B cell (primary cell): ENCODE measurements around the gene TPCN2. TPM values are rescaled to one million over a fixed set of nuclear protein-coding genes. Genes with fewer than 3 reads are reported as not detected.

Experiments used
- ATAC-seq: fragments of 200-7000 bp; cut with Tn5 transposase; one replicate; pipeline ENCODE4 v1.10.0; 2021; ENCODE audit warnings: low read depth, mild to moderate bottlenecking, moderate number of reproducible peaks, moderate library complexity
- CTCF ChIA-PET: fragments of 350-600 bp; sonication (Branson Sonifier 250); formaldehyde crosslinking; loops from one replicate; lab custom pipeline; 2021; ENCODE audit warnings: antibody characterized with exemption, inconsistent platforms; lab: Charles Lee
- POLR2A ChIA-PET: fragments of 350-600 bp; sonication (Branson Sonifier 250); formaldehyde crosslinking; loops from one replicate; lab custom pipeline; 2021; ENCODE audit warnings: antibody characterized with exemption; lab: Charles Lee
- DNase-seq: peaks from one replicate; pipeline ENCODE4 v3.0.0; 2013
- H2AFZ ChIP-seq: 2 replicates; pipeline ENCODE4 v1.6.1; 2012; ENCODE audit warnings: mild to moderate bottlenecking, low read depth, low read length; ENCODE audit not compliant: insufficient read depth, poor library complexity, severe bottlenecking
- H3K27ac ChIP-seq, 2 donors: 1 replicate in 1 of 2; 2 replicates in 1 of 2; pipeline ENCODE4 v1.5.1; 2012 to 2013; ENCODE audit warnings: low read length in 2 of 2, mild to moderate bottlenecking in 2 of 2, moderate library complexity in 1 of 2
- H3K27me3 ChIP-seq, 4 experiments: fragments of 200-600 bp in 1 of 4; sonication (generic) in 1 of 4; replicated peaks in 1 of 4; 1 replicate in 2 of 4; 2 replicates in 2 of 4; pipeline versions ENCODE4 v1.6.1 to v1.7.0; 2013 to 2016; ENCODE audit warnings: low read length in 3 of 4, mild to moderate bottlenecking in 2 of 4, mixed read lengths in 1 of 4, moderate library complexity in 1 of 4; ENCODE audit not compliant: insufficient read depth in 4 of 4, control insufficient read depth in 3 of 4; ENCODE audit errors: control extremely low read depth in 1 of 4
- H3K36me3 ChIP-seq, 2 experiments: replicated peaks in 1 of 2; 1 replicate in 1 of 2; 2 replicates in 1 of 2; pipeline versions ENCODE4 v1.6.1 to v1.7.1; 2013; ENCODE audit warnings: low read length in 1 of 2; ENCODE audit not compliant: insufficient read depth in 2 of 2, control insufficient read depth in 1 of 2; ENCODE audit errors: control extremely low read depth in 1 of 2, extremely low read depth in 1 of 2
- H3K4me1 ChIP-seq, 2 donors: fragments of 200-600 bp in 1 of 2; sonication (generic) in 1 of 2; 1 replicate in 1 of 2; 2 replicates in 1 of 2; pipeline versions ENCODE4 v1.5.1 to v1.6.1; 2013 to 2017; ENCODE audit warnings: low read length in 2 of 2; ENCODE audit not compliant: control insufficient read depth in 2 of 2, insufficient read depth in 2 of 2
- H3K4me2 ChIP-seq: replicated peaks from 2 replicates; pipeline ENCODE3; 2012; ENCODE audit warnings: mild to moderate bottlenecking, low read depth, low read length; ENCODE audit not compliant: poor library complexity, severe bottlenecking
- H3K4me3 ChIP-seq, 5 experiments: fragments of 200-600 bp in 1 of 5; sonication (generic) in 1 of 5; 1 replicate in 3 of 5; 2 replicates in 2 of 5; pipeline versions ENCODE4 v1.5.1 to v1.7.0; 2011 to 2016; ENCODE audit warnings: low read length in 4 of 5, mild to moderate bottlenecking in 4 of 5, low read depth in 2 of 5, control low read depth in 1 of 5, moderate library complexity in 1 of 5; ENCODE audit not compliant: insufficient read depth in 1 of 5; ENCODE audit errors: control extremely low read depth in 1 of 5, extremely low read depth in 1 of 5
- H3K79me2 ChIP-seq: fragments of 200-600 bp; sonication (generic); one replicate; pipeline ENCODE4 v1.6.0; 2016; ENCODE audit warnings: low read length; ENCODE audit not compliant: control insufficient read depth, insufficient read depth
- H3K9ac ChIP-seq: fragments of 200-600 bp; sonication (generic); 2 replicates; pipeline ENCODE4 v1.6.1; 2017; ENCODE audit warnings: mild to moderate bottlenecking, low read length, moderate library complexity
- H3K9me3 ChIP-seq, 3 donors: one replicate each; pipeline versions ENCODE4 v1.6.1 to v1.7.1; 2013; ENCODE audit warnings: low read length in 2 of 3; ENCODE audit not compliant: control insufficient read depth in 2 of 3, insufficient read depth in 1 of 3; ENCODE audit errors: control extremely low read depth in 1 of 3
- H4K20me1 ChIP-seq: 2 replicates; pipeline ENCODE4 v1.6.0; 2012; ENCODE audit warnings: mild to moderate bottlenecking, low read length; ENCODE audit not compliant: insufficient read depth, control insufficient read depth, poor library complexity, severe bottlenecking
- H3K27ac Mint-ChIP-seq: one replicate; pipeline ENCODE4 v1.8.0; 2021; ENCODE audit warnings: mixed read lengths
- H3K27me3 Mint-ChIP-seq: one replicate; pipeline ENCODE4 v1.8.0; 2021; ENCODE audit warnings: mixed read lengths
- H3K4me1 Mint-ChIP-seq: one replicate; pipeline ENCODE4 v1.8.0; 2021; ENCODE audit warnings: mixed read lengths
- H3K4me3 Mint-ChIP-seq: one replicate; pipeline ENCODE4 v1.8.0; 2021; ENCODE audit warnings: mixed read lengths
- H3K9me3 Mint-ChIP-seq: one replicate; pipeline ENCODE4 v1.8.0; 2022; ENCODE audit warnings: mixed read lengths; ENCODE audit not compliant: insufficient read depth
- EZH2 ChIP-seq: IDR thresholded peaks from 2 replicates; pipeline ENCODE4 v1.6.1; 2012; ENCODE audit warnings: borderline replicate concordance, low read depth, mild to moderate bottlenecking, moderate library complexity, low read length; ENCODE audit not compliant: insufficient read depth, poor library complexity, severe bottlenecking
- WGBS: methylation state at CpG from one replicate; pipeline ENCODE4 v1.1.5; 2013; ENCODE audit warnings: missing lambda C conversion rate; ENCODE audit not compliant: insufficient coverage; 5-methylcytosine and 5-hydroxymethylcytosine counted together
- intact Hi-C: fragments of 100-400 bp; cut with micrococcal nuclease; formaldehyde crosslinking; loops from one replicate; pipeline ENCODE4 v1.10.0; 2022
- polyA plus RNA-seq: library from polyadenylated mRNA; depleted of rRNA; stranded (reverse); fragments of >200 nt; gene quantifications from 2 replicates; pipeline ENCODE4 v1.2.3, GENCODE V29; 2012
- total RNA-seq, 2 donors: library from RNA; stranded (reverse); fragments of 120-200 nt in 1 of 2; gene quantifications; 1 replicate in 1 of 2; 2 replicates in 1 of 2; pipeline versions ENCODE4 v1.2.3 to v1.2.4, GENCODE V29; 2013 to 2022
- TF ChIP-seq, protein P1 (sequence below): fragments of 200-600 bp; IDR thresholded peaks from one replicate; pipeline ENCODE4 v1.8.0; 2022; ENCODE audit warnings: antibody characterized with exemption, mild to moderate bottlenecking

TPCN2 gene
- total and polyA plus RNA-seq, 2 donors (not counting 1 experiment from before 2014, with no cell fraction given), result 16.8 to 71.4 TPM

DNA sequence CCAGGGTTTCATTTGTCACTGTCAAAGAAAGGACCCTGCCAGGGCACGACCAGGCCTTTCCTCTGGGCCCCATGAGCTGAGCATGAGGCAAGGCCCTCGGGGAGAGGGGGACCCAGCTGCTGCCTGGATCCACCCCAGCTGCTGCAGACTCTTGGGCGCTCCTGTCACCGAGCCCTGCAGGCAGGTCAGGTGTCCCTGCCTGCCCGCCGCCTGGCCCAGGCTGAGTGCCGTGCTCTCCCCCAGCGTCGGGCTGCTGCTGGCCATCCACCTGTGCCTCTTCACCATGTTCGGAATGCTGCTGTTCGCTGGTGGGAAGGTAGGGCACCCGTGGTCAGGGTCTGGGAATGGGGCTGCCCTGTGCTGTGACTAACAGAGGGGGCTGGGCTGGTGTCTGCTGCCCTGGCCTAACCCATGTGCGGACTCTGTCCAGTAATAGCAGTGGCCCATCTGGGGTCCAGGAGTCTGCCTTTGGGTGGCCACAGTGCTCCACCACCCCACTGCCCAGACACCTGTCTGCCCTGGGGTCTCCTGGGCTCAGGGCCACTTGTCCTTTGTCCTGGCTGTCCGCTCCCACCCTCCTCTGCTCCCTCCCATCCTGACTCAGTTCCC is 15.0 kb downstream of the TPCN2 start:
- H3K27me3 ChIP-seq, result no peaks in the 10 kb centered on the region
- ATAC-seq (no peak), DNase-seq (no peak)
- H3K4me3 Mint-ChIP-seq, result no peak overlapping the region
- POLR2A ChIA-PET, result no interaction called here
- H2AFZ ChIP-seq, result no peak overlapping the region
- H3K27ac Mint-ChIP-seq, result no peak overlapping the region
- no peak overlapping the region for H3K4me3 ChIP-seq
- H3K9me3 Mint-ChIP-seq, result no peaks in the 10 kb centered on the region
- no peak overlapping the region for H3K4me2 ChIP-seq
- no peaks in the 10 kb centered on the region for H3K9me3 ChIP-seq
- no peaks in the 10 kb centered on the region for H3K27me3 Mint-ChIP-seq
- no peak overlapping the region for H3K27ac ChIP-seq
- H4K20me1 ChIP-seq, result peaks cover 82% of the 10 kb centered on the region
- CTCF ChIA-PET, result no interaction called here
- H3K9ac ChIP-seq, result no peak overlapping the region
- 91% methylated on average over 14 of the region's 14 CpGs for WGBS
- H3K36me3 ChIP-seq, result peaks cover 2 to 36% of the 10 kb centered on the region in 2 experiments
- intact Hi-C loops, result no loop called here
- H3K79me2 ChIP-seq, result peaks cover 58% of the 10 kb centered on the region
- H3K4me1 ChIP-seq, result no peaks in the 10 kb centered on the region
- TF ChIP-seq, protein P1, sequence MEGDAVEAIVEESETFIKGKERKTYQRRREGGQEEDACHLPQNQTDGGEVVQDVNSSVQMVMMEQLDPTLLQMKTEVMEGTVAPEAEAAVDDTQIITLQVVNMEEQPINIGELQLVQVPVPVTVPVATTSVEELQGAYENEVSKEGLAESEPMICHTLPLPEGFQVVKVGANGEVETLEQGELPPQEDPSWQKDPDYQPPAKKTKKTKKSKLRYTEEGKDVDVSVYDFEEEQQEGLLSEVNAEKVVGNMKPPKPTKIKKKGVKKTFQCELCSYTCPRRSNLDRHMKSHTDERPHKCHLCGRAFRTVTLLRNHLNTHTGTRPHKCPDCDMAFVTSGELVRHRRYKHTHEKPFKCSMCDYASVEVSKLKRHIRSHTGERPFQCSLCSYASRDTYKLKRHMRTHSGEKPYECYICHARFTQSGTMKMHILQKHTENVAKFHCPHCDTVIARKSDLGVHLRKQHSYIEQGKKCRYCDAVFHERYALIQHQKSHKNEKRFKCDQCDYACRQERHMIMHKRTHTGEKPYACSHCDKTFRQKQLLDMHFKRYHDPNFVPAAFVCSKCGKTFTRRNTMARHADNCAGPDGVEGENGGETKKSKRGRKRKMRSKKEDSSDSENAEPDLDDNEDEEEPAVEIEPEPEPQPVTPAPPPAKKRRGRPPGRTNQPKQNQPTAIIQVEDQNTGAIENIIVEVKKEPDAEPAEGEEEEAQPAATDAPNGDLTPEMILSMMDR, result no peak
- TF ChIP-seq EZH2, result no peak
- H3K4me1 Mint-ChIP-seq, result no peaks in the 10 kb centered on the region

DNA sequence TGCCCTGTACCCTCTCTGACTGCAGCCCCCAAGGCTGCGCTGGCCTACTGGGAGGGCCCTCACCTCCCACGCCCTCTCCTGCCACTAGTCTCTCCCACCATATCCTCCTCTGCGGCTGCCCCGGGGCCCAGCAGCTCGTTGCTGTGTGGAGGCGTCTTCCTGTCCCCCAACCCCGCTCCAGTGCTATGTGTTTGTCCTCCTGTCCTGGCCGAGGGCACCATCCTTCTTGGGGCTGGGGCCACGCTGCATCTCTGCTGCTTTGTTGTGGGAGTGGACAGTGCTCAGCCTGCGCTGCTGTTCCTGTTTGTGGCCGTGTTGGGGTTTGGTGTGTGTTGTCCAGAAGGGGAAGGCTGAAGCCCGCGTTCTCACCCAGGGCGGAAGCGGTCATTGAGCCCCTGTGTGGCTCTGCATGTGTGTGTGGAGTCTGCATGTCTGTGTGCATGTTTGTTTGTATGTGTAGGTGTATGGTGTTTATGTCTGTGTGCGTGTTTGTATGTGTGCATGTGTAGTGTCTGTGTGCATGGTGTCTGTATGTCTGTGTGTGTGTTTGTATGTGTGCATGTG is 15.7 kb downstream of the TPCN2 start:
- ChIA-PET CTCF (no interaction called here), POLR2A (no interaction called here)
- H3K9me3 ChIP-seq, result no peaks in the 10 kb centered on the region
- no peak for TF ChIP-seq EZH2
- TF ChIP-seq, protein P1, result no peak
- intact Hi-C loops, result no loop called here
- no peak overlapping the region for H3K9ac ChIP-seq
- no peaks in the 10 kb centered on the region for H3K4me1 Mint-ChIP-seq
- H3K27ac Mint-ChIP-seq, result no peak overlapping the region
- H2AFZ ChIP-seq, result no peak overlapping the region
- no peak for DNase-seq
- H3K27me3 Mint-ChIP-seq, result no peaks in the 10 kb centered on the region
- no peak overlapping the region for H3K4me2 ChIP-seq
- no peaks in the 10 kb centered on the region for H3K27me3 ChIP-seq
- no peaks in the 10 kb centered on the region for H3K9me3 Mint-ChIP-seq
- H3K36me3 ChIP-seq, result peaks cover 2 to 32% of the 10 kb centered on the region in 2 experiments
- peaks cover 50% of the 10 kb centered on the region for H3K79me2 ChIP-seq
- H3K4me1 ChIP-seq, result no peaks in the 10 kb centered on the region
- no peak overlapping the region for H3K4me3 ChIP-seq
- H3K4me3 Mint-ChIP-seq, result no peak overlapping the region
- peaks cover 76% of the 10 kb centered on the region for H4K20me1 ChIP-seq
- H3K27ac ChIP-seq, result no peak overlapping the region
- 97% methylated on average over 12 of the region's 16 CpGs for WGBS
- ATAC-seq, result no peak
